GM10266 (cell line): Measurements from ENCODE around the gene MYL3.

Experiments used
- DNase-seq: peaks from one replicate; pipeline ENCODE4 v3.0.0; 2012; ENCODE audit errors: extremely low spot score
- CTCF ChIP-seq: IDR thresholded peaks from 2 replicates; pipeline ENCODE4 v1.5.1; 2012; ENCODE audit warnings: mild to moderate bottlenecking, low read depth; ENCODE audit not compliant: control insufficient read depth, insufficient read depth; ENCODE audit errors: missing control alignments

The MYL3 gene

GRCh38 chr3:46889381-46890110, 26.3 kb upstream of the MYL3 start:
- no peak for DNase-seq
- TF ChIP-seq CTCF, result no peak

- no peak for TF ChIP-seq CTCF
- DNase-seq, result no peak
These were observed 25.5 kb upstream of the MYL3 start for GRCh38 chr3:46888705-46889104.

- TF ChIP-seq CTCF, result no peak
- DNase-seq, result no peak
These were observed 24.8 kb upstream of the MYL3 start for GRCh38 chr3:46887980-46888494.

GRCh38 chr3:46885612-46886011, 22.4 kb upstream of the MYL3 start:
- no peak for DNase-seq
- no peak for TF ChIP-seq CTCF

GRCh38 chr3:46884929-46885328, 21.7 kb upstream of the MYL3 start:
- DNase-seq, result no peak
- no peak for TF ChIP-seq CTCF

GRCh38 chr3:46884427-46884826, 21.2 kb upstream of the MYL3 start:
- no peak for TF ChIP-seq CTCF

GRCh38 chr3:46883830-46884185, 20.6 kb upstream of the MYL3 start:
- DNase-seq, result no peak
- no peak for TF ChIP-seq CTCF

More at GRCh38 chr3:46884427-46884826, 21.2 kb upstream of the MYL3 start:
- no peak for DNase-seq
